Suppressor macrophage treated with lipopolysaccharide for 1 hour (primary cell): ENCODE measurements around the gene GATC.
"Not testable (repeated sequence)": the region's sequence is repeated elsewhere in the genome, so short reads cannot be mapped to it uniquely, and the experiment has no call there.

Source experiments
- DNase-seq, 3 donors: peaks; one replicate each; pipeline ENCODE4 v3.0.0-alpha.2; 2020 to 2022

The GATC gene

GRCh38 chr12:120470150-120470784, 24.0 kb downstream of the GATC start:
- no peak for DNase-seq

DNA sequence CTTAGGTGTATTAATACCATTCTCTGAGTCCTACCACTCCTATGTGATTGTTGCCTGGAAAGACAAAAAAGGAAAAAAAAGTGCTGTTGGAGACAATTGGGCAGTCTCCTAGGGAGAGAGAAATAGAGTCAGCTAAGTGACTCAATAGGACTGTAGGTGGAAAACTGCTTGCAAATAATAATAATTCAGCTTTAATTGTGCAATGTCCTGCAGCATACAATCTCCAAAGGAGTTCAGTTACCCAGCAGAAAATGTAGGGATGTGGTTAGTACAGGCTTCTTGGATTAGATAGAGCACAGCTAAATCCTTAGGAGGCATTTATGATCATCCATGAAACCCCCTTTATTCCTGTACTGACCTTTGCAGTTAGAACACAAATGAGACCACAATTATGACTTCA, 26.3 kb downstream of the GATC start:
- peak in 2 of 3 donors; percentile 43 to 53 for DNase-seq

DNA sequence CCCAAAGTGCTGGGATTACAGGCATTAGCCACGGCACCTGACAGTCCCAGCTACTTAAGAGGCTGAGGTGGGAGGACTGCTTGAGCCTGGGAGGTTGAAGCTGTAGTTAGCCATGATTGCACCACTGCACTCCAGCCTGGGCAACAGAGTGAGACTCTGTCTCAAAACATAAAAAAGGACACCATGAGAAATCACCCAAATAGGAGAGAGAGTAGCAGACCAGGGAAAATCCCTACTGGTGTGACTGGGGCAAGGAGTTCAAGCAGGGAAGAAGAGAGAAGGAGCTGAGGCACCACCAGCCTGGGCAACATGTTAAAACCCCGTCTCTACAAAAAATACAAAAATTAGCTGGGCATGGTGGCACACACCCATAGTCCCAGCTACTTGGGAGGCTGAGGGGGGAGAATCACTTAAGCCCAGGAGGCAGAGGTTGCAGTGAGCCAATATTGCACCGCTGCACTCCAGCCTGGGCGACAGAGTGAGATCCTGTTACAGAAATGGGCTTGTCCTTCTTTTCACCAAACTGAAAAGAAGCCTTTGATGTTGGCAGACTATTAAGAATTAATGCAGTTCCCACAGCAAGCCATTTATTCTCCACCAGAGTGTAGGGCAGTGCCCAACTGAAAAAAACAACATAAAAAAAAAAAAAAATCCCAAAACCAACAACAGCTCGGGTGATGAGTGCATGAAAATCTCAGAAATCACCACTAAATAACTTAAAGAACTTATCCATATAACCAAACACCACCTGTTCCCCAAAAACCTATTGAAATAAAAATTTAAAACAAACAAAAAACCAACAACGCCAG, 27.8 kb downstream of the GATC start:
- peak; percentile 29 to 55 (median 41) for DNase-seq

- DNase-seq, result peak; percentile 83 to 88 (median 86)
Measured at GRCh38 chr12:120474616-120474960, 28.3 kb downstream of the GATC start.

DNA sequence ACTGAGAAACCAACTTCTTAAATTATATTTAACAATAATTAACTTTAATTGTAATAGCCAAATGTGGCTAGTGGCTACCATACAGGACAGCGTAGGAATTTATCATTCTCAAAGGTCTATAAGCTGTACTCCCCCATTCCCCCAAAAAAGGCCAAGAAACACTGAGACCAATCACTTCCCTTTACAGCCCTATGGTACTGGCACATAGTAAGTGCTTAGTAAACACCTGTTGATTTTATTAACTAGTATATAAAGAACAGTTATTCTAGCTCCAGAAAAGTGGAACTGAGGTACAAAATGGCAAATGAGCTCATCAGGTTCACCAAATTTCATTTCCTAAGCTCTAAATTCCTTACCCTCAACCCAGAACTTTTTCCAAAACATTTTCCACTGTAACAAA, 29.4 kb downstream of the GATC start:
- DNase-seq, result no peak

- DNase-seq, result no peak
Measured at GRCh38 chr12:120479458-120479857, 33.2 kb downstream of the GATC start.

DNA sequence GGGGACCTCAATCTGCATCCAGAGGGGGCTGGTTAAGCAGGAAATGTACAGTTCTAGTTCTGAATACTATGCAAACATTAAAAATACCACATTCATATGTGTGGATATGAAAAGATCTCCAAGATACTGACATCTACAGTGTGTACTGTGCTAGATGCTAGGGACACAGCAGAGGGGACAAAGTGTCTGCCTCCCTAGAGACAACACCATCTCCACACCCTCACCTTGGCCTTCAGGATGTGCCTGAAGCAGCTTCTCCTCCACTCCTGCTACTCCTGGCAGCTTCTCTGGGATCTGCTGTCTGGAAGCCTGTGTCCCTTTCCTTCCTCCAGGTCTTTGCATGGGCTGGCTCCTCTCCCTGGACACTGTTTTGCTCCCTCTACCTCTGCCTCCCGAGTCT, 34.0 kb downstream of the GATC start:
- DNase-seq, result no peak

GRCh38 chr12:120481022-120481767, 35.0 kb downstream of the GATC start:
- DNase-seq, result no peak

- peak in 2 of 3 donors; percentile 27 for DNase-seq
Measured at GRCh38 chr12:120483621-120484020, 37.4 kb downstream of the GATC start.

- DNase-seq, result no peak
Measured at GRCh38 chr12:120485961-120486881, 40.0 kb downstream of the GATC start.

DNA sequence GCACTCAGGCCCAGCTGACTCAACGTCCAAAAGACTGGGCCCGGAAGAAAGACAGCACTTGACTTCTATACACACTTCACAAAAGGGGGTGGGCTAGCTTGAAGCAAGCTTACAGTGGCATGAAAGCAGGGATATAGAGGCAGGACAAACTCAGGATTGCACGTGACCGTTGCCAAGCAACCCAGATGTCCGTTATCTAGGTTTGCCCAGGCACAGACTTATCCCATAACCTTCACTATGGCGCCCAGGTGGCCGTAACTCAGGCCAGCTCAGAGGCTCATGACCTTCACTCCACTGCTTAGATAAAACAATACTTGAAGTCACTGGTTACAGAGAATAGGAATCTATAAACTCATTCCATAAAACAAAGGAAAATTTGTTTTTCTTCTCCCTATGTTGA, 41.3 kb downstream of the GATC start:
- DNase-seq, result not testable (repeated sequence)

- DNase-seq, result no peak
Measured at GRCh38 chr12:120488057-120488640, 41.9 kb downstream of the GATC start.

DNA sequence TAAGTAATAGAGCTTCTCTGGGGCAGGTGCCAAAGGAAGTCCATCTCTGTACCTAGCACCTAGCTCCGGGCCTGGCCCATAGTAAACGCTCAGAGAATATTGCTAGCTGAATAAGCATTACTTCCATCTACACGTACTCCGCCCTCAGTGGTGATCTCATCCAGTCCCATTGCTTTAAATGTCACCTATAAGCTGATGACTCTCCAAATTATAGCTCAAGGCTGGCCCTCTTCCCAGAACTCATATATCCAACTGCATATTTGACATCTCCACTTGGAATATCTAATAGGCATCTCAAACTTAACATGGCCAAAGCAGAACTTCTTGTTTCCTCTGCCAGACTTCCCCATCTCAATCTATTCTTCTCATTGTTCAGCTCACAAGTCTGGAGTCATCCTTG, 42.8 kb downstream of the GATC start:
- no peak for DNase-seq

DNA sequence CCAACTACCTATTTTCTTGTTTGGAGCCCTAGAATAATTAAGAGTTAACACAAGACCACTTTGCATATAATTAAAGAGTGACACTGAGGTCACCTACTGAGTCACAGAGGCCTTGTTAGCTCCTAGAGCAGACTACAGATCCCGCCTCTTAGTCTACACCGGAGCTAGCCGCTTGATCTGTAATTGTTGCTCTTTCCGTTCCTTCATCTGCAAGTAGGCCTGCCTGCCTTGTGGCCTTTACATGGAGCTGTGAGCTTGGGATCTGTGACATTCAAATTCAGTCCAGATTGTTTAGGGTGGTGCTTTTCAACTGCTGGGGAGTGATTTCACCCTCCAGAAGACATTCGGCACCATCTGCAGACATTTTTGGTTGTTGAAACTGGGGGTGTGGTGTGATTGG, 44.1 kb downstream of the GATC start:
- DNase-seq, result no peak

- no peak for DNase-seq
Measured at GRCh38 chr12:120490833-120491512, 44.7 kb downstream of the GATC start.

GRCh38 chr12:120495186-120495730, 49.0 kb downstream of the GATC start:
- DNase-seq, result no peak

DNA sequence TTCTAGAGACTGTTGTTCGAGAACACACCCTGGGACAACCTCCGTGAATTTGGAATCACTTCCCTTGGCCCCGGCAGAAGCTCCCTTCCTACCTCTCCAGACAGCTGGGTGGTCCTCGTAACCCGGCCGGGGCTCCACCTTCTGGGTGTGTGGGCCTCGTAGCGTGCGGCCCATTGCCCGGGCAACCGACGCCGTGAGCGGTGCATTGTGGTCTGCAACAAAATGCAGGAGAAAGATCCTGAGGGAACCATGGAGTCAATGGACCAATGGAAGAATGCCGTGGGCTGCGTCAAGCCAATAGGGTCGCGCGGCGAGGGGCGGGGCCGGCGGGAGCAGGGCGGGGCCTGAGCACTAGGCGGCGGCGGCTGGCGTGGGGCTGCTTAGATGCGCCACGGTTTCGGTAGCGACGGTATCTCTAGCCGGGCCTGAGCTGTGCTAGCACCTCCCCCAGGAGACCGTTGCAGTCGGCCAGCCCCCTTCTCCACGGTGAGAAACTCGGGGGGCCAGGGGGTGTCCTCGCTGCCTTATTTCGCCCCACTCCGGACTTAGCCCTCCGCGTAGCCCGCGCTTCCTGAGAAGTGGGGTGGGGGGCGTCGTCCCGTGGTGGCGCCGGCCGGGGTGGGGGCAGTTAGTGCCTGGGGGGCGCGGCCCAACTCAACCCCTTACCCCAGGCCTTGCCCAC, 49.6 kb downstream of the GATC start, which contains the start of gene DYNLL1:
DYNLL1 (plus strand) TSS at position 383 of the 682 bp plus-strand sequence. CDS start 309 bp downstream, outside the sequence.
- DNase-seq, result peak; percentile 98 to 99 (median 99)

DNA sequence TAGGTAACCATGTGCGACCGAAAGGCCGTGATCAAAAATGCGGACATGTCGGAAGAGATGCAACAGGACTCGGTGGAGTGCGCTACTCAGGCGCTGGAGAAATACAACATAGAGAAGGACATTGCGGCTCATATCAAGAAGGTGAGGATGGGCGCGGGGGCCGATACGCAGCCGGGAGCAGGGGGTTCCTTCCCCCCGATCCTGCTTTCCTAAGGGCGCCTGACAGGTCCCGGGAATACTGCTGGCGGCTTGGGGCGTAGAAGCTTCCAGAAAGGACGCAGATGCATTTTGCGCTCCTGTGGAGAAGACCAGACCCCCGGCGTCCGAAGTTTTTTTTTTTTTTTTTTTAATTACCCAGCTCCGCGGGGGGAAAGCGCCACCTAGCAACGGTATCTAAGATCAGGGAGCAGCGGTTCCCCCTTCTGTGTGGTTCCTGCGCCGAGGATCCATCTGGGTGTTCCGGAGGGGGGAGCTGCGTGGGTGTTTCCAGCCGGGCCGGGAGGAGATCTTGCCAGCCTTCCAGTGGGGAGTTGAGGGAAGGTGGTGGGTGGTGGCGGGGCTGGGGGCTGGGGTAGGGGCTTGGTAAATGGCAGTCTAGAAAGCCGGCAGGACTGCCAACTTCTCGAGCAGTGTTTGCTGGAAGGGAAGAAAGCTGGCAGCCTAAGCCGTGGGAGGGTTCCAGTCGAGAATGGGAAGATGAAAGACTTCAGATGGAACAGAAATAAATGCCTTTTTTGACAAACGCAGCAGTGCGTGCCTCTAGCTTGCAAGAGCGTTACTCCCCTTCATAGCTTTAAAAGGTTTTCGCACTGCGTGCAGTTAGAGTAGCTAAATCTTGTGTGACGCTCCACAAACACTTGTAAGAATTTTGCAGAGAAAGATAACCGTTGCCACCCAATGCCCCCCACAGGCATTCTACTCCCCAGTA, 50.4 kb downstream of the GATC start:
- peak; percentile 76 to 86 (median 80) for DNase-seq

DNA sequence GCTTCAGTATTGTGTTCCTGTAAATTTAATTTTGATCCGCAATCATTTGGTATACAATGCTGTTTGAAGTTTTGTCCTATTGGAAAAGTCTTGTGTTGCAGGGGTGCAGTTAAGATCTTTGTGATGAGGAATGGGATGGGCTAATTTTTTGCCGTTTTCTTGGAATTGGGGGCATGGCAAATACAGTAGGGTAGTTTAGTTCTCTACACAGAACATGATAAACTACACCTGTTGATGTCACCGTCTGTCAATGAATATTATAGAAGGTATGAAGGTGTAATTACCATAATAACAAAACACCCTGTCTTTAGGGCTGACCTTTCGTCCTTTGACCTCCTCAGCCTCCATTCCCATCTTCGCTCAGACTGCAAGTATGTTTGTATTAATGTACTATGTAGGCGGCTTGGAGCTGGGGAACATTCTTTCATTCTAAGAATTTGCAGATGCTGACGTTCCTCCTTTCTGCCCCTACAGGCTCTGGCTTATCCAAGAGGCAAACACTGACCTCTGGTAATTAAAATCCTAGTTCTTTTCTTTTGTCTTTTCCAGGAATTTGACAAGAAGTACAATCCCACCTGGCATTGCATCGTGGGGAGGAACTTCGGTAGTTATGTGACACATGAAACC, 51.4 kb downstream of the GATC start:
- no peak for DNase-seq
